A549 (cell line): ENCODE measurements around the gene BBS9. TPM values are rescaled to one million over a fixed set of nuclear protein-coding genes. Genes with fewer than 3 reads are reported as not detected.

ENCODE experiments used
- ATAC-seq, 2 experiments: fragments of 200-7000 bp in 1 of 2; fragments of >200 bp in 1 of 2; cut with Nextera tagmentation in 1 of 2; cut with Tn5 transposase in 1 of 2; 3 replicates each; pipeline versions ENCODE4 v1.8.0 to v1.9.1; 2018 to 2020; ENCODE audit warnings: mild to moderate bottlenecking in 1 of 2, moderate library complexity in 1 of 2
- CTCF ChIA-PET: fragments of 300-600 bp; sonication (Branson Sonifier 250); formaldehyde crosslinking; extraction: SDS; loops from one replicate; lab custom pipeline; 2021; ENCODE audit warnings: antibody characterized with exemption, inconsistent platforms; lab: Yijun Ruan, JAX
- POLR2A ChIA-PET: fragments of 350-600 bp; formaldehyde crosslinking; extraction: SDS; loops from one replicate; lab custom pipeline; 2021; ENCODE audit warnings: antibody characterized with exemption, inconsistent platforms; lab: Yijun Ruan, JAX
- DNase-seq, 2 experiments: peaks; one replicate each; pipeline versions ENCODE4 v3.0.0 to v3.0.0-alpha.2; 2011 to 2016; ENCODE audit warnings: low read depth in 1 of 2, low spot score in 1 of 2
- FAIRE-seq: peaks from 2 replicates; lab custom pipeline; 2011; peaks lifted over from hg19 to GRCh38; lab: Jason Lieb, UNC
- H3K27ac ChIP-seq, 2 experiments: fragments of >200 bp; sonication (Bioruptor Twin); formaldehyde crosslinking; 3 replicates each; pipeline ENCODE4 v1.5.1; 2016 to 2017
- H3K4me1 ChIP-seq: fragments of >200 bp; sonication (Bioruptor Twin); formaldehyde crosslinking; 3 replicates; pipeline ENCODE4 v1.6.1; 2016
- H3K4me2 ChIP-seq: fragments of >200 bp; sonication (Bioruptor Twin); formaldehyde crosslinking; 3 replicates; pipeline ENCODE4 v1.6.1; 2016
- H3K4me3 ChIP-seq: fragments of >200 bp; sonication (Bioruptor Twin); formaldehyde crosslinking; 3 replicates; pipeline ENCODE4 v1.5.1; 2016
- H3K9me3 ChIP-seq: fragments of >200 bp; sonication (Bioruptor Twin); formaldehyde crosslinking; 3 replicates; pipeline ENCODE4 v1.6.1; 2016
- BHLHE40 ChIP-seq: IDR thresholded peaks from 2 replicates; pipeline ENCODE4 v1.6.1; 2012; ENCODE audit warnings: low read depth, low read length, inconsistent platforms
- CBX2 ChIP-seq: fragments of 200-600 bp; sonication (generic); IDR thresholded peaks from 2 replicates; pipeline ENCODE4 v1.6.1; 2016; ENCODE audit warnings: low read depth, mild to moderate bottlenecking, borderline replicate concordance
- CEBPB ChIP-seq, 2 experiments: fragments of >200 bp in 1 of 2; sonication (Bioruptor Twin) in 1 of 2; formaldehyde crosslinking in 1 of 2; IDR thresholded peaks; 2 replicates each; pipeline ENCODE4 v1.6.1; 2012 to 2016
- CHD2 ChIP-seq: fragments of 150-350 bp; IDR thresholded peaks from 2 replicates; pipeline ENCODE4 v1.6.1; 2014; ENCODE audit warnings: low read length; ENCODE audit not compliant: partially characterized antibody
- CHD4 ChIP-seq: fragments of 200-600 bp; sonication (generic); IDR thresholded peaks from 2 replicates; pipeline ENCODE4 v1.6.1; 2016; ENCODE audit warnings: antibody characterized with exemption, mild to moderate bottlenecking, borderline replicate concordance
- EHMT2 ChIP-seq: fragments of 200-600 bp; sonication (generic); IDR thresholded peaks from 2 replicates; pipeline ENCODE4 v1.6.1; 2016; ENCODE audit warnings: antibody characterized with exemption, low read depth, mild to moderate bottlenecking, moderate library complexity
- ESRRA ChIP-seq: fragments of 150-350 bp; IDR thresholded peaks from 2 replicates; pipeline ENCODE4 v1.6.1; 2014; ENCODE audit warnings: mild to moderate bottlenecking, low read length, borderline replicate concordance
- FOSB ChIP-seq: fragments of 250-450 bp; sonication (Bioruptor Pico); IDR thresholded peaks from 2 replicates; pipeline ENCODE4 v1.5.0; 2020; ENCODE audit warnings: mild to moderate bottlenecking, moderate library complexity
- FOSL2 ChIP-seq, 2 experiments: fragments of 450-650 bp in 1 of 2; fragments of >200 bp in 1 of 2; sonication (Bioruptor Twin) in 1 of 2; formaldehyde crosslinking; IDR thresholded peaks; 2 replicates each; pipeline versions ENCODE4 v1.5.0 to v1.6.1; 2016 to 2020; ENCODE audit warnings: mild to moderate bottlenecking in 1 of 2, moderate library complexity in 1 of 2
- GATA3 ChIP-seq: IDR thresholded peaks from 2 replicates; pipeline ENCODE4 v1.6.1; 2012; ENCODE audit warnings: borderline replicate concordance
- HDAC2 ChIP-seq: fragments of 200-600 bp; sonication (generic); IDR thresholded peaks from 2 replicates; pipeline ENCODE4 v1.6.1; 2016
- HOXB13 ChIP-seq: fragments of 250-450 bp; sonication (Bioruptor Pico); IDR thresholded peaks from 2 replicates; pipeline ENCODE4 v1.5.0; 2020; ENCODE audit warnings: low read depth, mild to moderate bottlenecking, moderate library complexity
- JUNB ChIP-seq: fragments of >200 bp; sonication (Bioruptor Twin); formaldehyde crosslinking; IDR thresholded peaks from 2 replicates; pipeline ENCODE4 v1.6.1; 2016
- KDM5A ChIP-seq: fragments of 200-600 bp; sonication (generic); IDR thresholded peaks from 2 replicates; pipeline ENCODE4 v1.6.1; 2016; ENCODE audit warnings: antibody characterized with exemption, mild to moderate bottlenecking
- MAZ ChIP-seq: fragments of 150-350 bp; IDR thresholded peaks from 2 replicates; pipeline ENCODE4 v1.6.1; 2014; ENCODE audit warnings: antibody characterized with exemption, low read depth, low read length, borderline replicate concordance
- PHF8 ChIP-seq: fragments of 200-600 bp; sonication (generic); IDR thresholded peaks from 2 replicates; pipeline ENCODE4 v1.6.1; 2016; ENCODE audit warnings: low read depth, mild to moderate bottlenecking, antibody characterized with exemption, moderate library complexity, borderline replicate concordance
- RNF2 ChIP-seq: fragments of 200-600 bp; sonication (generic); IDR thresholded peaks from 2 replicates; pipeline ENCODE4 v1.6.1; 2016; ENCODE audit warnings: low read depth, mild to moderate bottlenecking, antibody characterized with exemption, moderate library complexity, borderline replicate concordance
- ZC3H11A ChIP-seq: fragments of 450-650 bp; IDR thresholded peaks from 2 replicates; pipeline ENCODE4 v1.6.1; 2014; ENCODE audit warnings: antibody characterized with exemption, mild to moderate bottlenecking
- WGBS: methylation state at CpG from one replicate; pipeline ENCODE4 v1.1.6; 2017; ENCODE audit errors: missing lambda C conversion rate; 5-methylcytosine and 5-hydroxymethylcytosine counted together
- polyA plus RNA-seq, 4 experiments: library from polyadenylated mRNA; depleted of rRNA in 3 of 4; stranded (reverse); fragments of >200 nt; fragmentation: RNase III in 1 of 4; extraction: RNeasy Plus Mini Kit Qiagen cat#74134 plus additional on column Dnase treatment in 1 of 4; gene quantifications; 2 replicates in 3 of 4; 3 replicates in 1 of 4; pipeline ENCODE4 v1.2.3, GENCODE V29; 2011 to 2017
- TF ChIP-seq, protein P1 (sequence below): fragments of >200 bp; sonication (Bioruptor Twin); formaldehyde crosslinking; IDR thresholded peaks from 2 replicates; pipeline ENCODE4 v1.6.1; 2016
- TF ChIP-seq, protein P2 (sequence below): fragments of 200-600 bp; sonication (generic); IDR thresholded peaks from 2 replicates; pipeline ENCODE4 v1.6.1; 2016; ENCODE audit warnings: antibody characterized with exemption, mild to moderate bottlenecking, moderate library complexity
- TF ChIP-seq, protein P3 (sequence below): fragments of 250-450 bp; sonication (Bioruptor Pico); IDR thresholded peaks from 2 replicates; pipeline ENCODE4 v1.5.0; 2020; ENCODE audit warnings: low read depth, mild to moderate bottlenecking, moderate library complexity
- TF ChIP-seq, protein P4 (sequence below): fragments of 250-450 bp; sonication (Bioruptor Pico); IDR thresholded peaks from 2 replicates; pipeline ENCODE4 v1.5.0; 2021; ENCODE audit warnings: mild to moderate bottlenecking, moderate library complexity, borderline replicate concordance

The BBS9 gene
- polyA plus RNA-seq, 2 of the 4 experiments (the other 2 are of a cell fraction): 8.3 to 9.1 TPM

DNA sequence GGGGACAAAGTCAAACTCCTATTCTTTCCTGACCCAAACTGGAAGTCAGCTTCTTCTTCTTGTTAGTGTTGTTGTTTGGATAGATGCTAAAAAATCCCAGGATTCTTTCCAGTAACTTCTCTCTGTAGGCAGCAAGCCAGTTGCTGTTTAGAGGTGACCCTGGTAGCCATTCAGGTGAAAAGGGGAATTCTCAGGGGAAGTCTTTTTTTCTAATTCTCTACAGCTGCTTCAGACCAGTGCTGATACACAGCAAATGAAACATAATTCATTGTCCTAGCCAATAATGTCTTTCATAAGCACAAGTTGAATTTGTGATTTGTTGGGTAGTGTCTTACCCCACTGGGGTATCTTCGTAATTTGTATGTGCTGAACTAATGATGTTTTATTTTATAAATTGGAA is 357.3 kb downstream of the BBS9 start:
- WGBS: 78% methylated on average over 1 of the region's 1 CpG
- CTCF ChIA-PET: no interaction called here

DNA sequence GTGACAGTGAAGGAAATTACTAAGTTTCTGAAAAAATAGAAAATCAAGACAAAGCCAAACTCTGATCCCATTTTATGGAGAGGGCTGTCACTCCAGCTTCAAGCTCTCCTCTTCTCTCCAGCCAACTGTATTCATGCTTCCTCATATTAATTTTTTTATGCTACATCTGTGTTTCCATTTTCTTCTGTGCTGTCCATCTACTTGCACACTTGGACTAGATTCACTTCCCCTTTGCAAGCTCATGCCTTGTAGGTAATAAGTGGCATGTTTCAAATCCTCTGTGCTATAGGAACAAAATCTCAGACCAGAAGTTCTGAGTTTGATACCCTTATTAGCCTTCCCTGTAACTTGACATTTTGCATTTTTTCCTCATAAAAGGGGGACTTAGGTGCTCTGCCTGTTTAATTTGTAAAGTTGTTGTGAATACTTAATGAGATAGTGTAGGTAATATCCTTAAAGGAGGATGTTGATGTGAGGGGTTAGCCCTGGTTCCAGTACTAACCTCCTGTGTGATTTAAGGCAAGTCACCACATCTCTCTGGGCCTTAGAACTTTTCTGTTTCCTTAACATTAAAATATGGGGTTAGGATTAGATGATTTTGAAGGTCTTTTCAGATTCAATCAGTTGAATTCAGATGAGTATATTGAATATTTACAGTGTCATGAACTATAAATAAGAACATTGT is 358.8 kb downstream of the BBS9 start:
- ATAC-seq: no peak

More for the DNA sequence above, 357.3 kb downstream of the BBS9 start:
- FAIRE-seq: no peak
- TF ChIP-seq MAZ: no peak
- TF ChIP-seq PHF8: no peak
- TF ChIP-seq CEBPB (IDR thresholded peaks at IDR 0.05): no peak
- no peak for TF ChIP-seq CHD2
- TF ChIP-seq EHMT2: no peak
- TF ChIP-seq, protein P1, sequence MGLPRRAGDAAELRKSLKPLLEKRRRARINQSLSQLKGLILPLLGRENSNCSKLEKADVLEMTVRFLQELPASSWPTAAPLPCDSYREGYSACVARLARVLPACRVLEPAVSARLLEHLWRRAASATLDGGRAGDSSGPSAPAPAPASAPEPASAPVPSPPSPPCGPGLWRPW: no peak
- TF ChIP-seq, protein P2, sequence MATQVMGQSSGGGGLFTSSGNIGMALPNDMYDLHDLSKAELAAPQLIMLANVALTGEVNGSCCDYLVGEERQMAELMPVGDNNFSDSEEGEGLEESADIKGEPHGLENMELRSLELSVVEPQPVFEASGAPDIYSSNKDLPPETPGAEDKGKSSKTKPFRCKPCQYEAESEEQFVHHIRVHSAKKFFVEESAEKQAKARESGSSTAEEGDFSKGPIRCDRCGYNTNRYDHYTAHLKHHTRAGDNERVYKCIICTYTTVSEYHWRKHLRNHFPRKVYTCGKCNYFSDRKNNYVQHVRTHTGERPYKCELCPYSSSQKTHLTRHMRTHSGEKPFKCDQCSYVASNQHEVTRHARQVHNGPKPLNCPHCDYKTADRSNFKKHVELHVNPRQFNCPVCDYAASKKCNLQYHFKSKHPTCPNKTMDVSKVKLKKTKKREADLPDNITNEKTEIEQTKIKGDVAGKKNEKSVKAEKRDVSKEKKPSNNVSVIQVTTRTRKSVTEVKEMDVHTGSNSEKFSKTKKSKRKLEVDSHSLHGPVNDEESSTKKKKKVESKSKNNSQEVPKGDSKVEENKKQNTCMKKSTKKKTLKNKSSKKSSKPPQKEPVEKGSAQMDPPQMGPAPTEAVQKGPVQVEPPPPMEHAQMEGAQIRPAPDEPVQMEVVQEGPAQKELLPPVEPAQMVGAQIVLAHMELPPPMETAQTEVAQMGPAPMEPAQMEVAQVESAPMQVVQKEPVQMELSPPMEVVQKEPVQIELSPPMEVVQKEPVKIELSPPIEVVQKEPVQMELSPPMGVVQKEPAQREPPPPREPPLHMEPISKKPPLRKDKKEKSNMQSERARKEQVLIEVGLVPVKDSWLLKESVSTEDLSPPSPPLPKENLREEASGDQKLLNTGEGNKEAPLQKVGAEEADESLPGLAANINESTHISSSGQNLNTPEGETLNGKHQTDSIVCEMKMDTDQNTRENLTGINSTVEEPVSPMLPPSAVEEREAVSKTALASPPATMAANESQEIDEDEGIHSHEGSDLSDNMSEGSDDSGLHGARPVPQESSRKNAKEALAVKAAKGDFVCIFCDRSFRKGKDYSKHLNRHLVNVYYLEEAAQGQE: no peak
- TF ChIP-seq FOSB (CRISPR knock-in tag): no peak
- no peak for TF ChIP-seq HOXB13 (CRISPR knock-in tag)
- no peak for TF ChIP-seq HDAC2
- no peak for TF ChIP-seq CBX2
- TF ChIP-seq ESRRA: no peak
- TF ChIP-seq CHD4: no peak
- TF ChIP-seq KDM5A: no peak
- TF ChIP-seq GATA3: no peak
- TF ChIP-seq ZC3H11A: no peak
- no peak for TF ChIP-seq RNF2
- TF ChIP-seq, all 56 proteins: peak for 0
- Histone ChIP-seq H3K4me3 (no peak overlapping the region), H3K9me3 (no peaks in the 10 kb centered on the region), H3K4me1 (no peaks in the 10 kb centered on the region), H3K27ac (no peak overlapping the region), H3K4me2 (no peak overlapping the region)
- POLR2A ChIA-PET: no interaction called here
- DNase-seq (no peak), ATAC-seq (no peak)

More for the DNA sequence above, 358.8 kb downstream of the BBS9 start:
- ChIA-PET POLR2A (no interaction called here), CTCF (no interaction called here)
- Histone ChIP-seq H3K4me3 (no peak overlapping the region), H3K27ac (no peak overlapping the region), H3K4me1 (no peaks in the 10 kb centered on the region), H3K4me2 (no peak overlapping the region), H3K9me3 (no peaks in the 10 kb centered on the region)
- TF ChIP-seq, protein P1: no peak
- no peak for TF ChIP-seq FOSL2 (IDR thresholded peaks at IDR 0.05)
- no peak for TF ChIP-seq FOSL2 (CRISPR knock-in tag; IDR thresholded peaks at IDR 0.05)
- TF ChIP-seq, protein P3, sequence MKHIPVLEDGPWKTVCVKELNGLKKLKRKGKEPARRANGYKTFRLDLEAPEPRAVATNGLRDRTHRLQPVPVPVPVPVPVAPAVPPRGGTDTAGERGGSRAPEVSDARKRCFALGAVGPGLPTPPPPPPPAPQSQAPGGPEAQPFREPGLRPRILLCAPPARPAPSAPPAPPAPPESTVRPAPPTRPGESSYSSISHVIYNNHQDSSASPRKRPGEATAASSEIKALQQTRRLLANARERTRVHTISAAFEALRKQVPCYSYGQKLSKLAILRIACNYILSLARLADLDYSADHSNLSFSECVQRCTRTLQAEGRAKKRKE (CRISPR knock-in tag): no peak
- TF ChIP-seq JUNB: no peak
- no peak for TF ChIP-seq GATA3
- TF ChIP-seq BHLHE40: no peak
- TF ChIP-seq, protein P4, sequence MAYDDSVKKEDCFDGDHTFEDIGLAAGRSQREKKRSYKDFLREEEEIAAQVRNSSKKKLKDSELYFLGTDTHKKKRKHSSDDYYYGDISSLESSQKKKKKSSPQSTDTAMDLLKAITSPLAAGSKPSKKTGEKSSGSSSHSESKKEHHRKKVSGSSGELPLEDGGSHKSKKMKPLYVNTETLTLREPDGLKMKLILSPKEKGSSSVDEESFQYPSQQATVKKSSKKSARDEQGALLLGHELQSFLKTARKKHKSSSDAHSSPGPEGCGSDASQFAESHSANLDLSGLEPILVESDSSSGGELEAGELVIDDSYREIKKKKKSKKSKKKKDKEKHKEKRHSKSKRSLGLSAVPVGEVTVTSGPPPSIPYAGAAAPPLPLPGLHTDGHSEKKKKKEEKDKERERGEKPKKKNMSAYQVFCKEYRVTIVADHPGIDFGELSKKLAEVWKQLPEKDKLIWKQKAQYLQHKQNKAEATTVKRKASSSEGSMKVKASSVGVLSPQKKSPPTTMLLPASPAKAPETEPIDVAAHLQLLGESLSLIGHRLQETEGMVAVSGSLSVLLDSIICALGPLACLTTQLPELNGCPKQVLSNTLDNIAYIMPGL (CRISPR knock-in tag): no peak
- TF ChIP-seq HOXB13 (CRISPR knock-in tag): no peak
- no peak for TF ChIP-seq ESRRA
- FAIRE-seq: no peak
- no peak for DNase-seq
